LNCaP clone FGC (cell line): ENCODE measurements around the gene CMSS1.

Experiments
- DNase-seq: peaks from one replicate; pipeline ENCODE4 v3.0.0-alpha.2; 2011; ENCODE audit warnings: low read depth
- H3K4me3 ChIP-seq: 2 replicates; pipeline ENCODE4 v1.5.1; 2011; ENCODE audit warnings: mild to moderate bottlenecking, low read depth, low read length, control low read depth
- TF ChIP-seq, protein P1 (sequence below): IDR thresholded peaks from 2 replicates; pipeline ENCODE4 v1.5.1; 2012; ENCODE audit warnings: mild to moderate bottlenecking; ENCODE audit not compliant: control insufficient read depth, insufficient read depth; ENCODE audit errors: extremely low read depth

Gene CMSS1

GRCh38 chr3:100006570-100007271, 189.1 kb downstream of the CMSS1 start:
- peak; percentile 79 for DNase-seq
- TF ChIP-seq, protein P1, sequence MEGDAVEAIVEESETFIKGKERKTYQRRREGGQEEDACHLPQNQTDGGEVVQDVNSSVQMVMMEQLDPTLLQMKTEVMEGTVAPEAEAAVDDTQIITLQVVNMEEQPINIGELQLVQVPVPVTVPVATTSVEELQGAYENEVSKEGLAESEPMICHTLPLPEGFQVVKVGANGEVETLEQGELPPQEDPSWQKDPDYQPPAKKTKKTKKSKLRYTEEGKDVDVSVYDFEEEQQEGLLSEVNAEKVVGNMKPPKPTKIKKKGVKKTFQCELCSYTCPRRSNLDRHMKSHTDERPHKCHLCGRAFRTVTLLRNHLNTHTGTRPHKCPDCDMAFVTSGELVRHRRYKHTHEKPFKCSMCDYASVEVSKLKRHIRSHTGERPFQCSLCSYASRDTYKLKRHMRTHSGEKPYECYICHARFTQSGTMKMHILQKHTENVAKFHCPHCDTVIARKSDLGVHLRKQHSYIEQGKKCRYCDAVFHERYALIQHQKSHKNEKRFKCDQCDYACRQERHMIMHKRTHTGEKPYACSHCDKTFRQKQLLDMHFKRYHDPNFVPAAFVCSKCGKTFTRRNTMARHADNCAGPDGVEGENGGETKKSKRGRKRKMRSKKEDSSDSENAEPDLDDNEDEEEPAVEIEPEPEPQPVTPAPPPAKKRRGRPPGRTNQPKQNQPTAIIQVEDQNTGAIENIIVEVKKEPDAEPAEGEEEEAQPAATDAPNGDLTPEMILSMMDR = no peak
- H3K4me3 ChIP-seq = no peak overlapping the region

GRCh38 chr3:100007313-100007712, 189.7 kb downstream of the CMSS1 start:
- no peak overlapping the region for H3K4me3 ChIP-seq
- DNase-seq = no peak
- TF ChIP-seq, protein P1 = no peak

DNA sequence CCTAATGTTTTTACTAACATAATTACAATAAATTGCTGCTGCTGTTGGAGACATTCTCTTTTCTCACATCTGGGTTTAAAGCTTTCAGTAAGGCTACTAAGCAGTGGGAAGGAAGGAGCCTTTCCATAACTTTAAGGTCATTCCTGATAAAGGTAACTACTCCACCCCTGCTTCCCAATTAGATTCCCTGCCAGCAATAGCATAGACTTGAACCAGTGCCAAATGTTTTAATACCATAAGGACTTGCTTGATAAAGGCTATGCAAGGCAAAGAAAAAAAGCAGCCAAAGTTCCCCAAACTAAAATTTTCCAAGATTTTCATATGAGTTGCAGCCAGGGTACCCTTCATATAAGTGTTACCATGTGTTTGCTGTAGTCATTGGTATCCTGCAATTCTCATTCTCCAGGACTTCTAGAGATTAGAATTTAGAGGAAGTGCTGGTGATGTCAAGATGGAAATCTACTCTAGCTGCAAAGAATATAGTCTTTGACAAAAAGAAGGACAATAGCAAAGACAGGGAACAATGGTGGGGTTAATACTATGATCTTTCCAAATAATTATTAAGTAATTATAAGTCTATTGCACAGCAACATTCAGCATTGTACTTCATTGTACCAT, 190.5 kb downstream of the CMSS1 start:
- no peak overlapping the region for H3K4me3 ChIP-seq
- DNase-seq = no peak
- TF ChIP-seq, protein P1 = no peak

- H3K4me3 ChIP-seq = no peak overlapping the region
- TF ChIP-seq, protein P1 = no peak
- DNase-seq = no peak
These were observed 191.8 kb downstream of the CMSS1 start for GRCh38 chr3:100009276-100010086.

DNA sequence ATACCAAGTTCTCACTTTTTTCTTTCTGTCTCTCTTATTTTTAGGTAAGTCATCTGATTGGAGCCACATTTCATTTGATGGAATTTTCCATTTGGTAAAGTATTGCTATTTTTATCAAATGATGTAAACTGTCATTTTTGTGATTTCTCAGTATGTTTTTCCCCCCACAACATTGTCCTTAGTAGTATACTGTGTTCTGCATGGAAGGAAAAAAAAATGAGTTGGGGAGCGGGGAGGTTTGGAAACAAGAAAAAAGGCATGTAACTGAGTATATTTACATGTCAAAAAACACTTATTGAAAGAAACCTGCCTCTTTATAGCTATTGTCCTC, 192.4 kb downstream of the CMSS1 start:
- no peak overlapping the region for H3K4me3 ChIP-seq
- no peak for DNase-seq
- TF ChIP-seq, protein P1 = no peak

DNA sequence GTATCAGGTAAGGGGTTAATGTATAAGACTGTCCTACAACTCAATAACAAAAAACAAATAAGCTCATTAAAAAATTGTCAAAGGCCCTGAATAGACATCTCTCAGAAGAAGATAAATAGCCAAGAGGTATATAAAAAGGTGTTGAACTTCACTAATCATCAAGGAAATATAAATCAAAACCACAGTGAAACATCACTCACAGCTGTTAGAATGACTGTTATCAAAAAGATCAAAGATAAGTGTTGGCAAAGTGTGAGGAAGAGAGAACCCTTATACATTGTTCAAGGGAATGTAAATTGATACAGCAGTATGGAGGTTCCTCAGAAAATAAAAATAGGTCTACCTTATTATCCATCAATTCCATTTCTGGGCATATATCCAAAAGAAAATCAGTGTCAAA, 201.1 kb downstream of the CMSS1 start:
- H3K4me3 ChIP-seq = no peak overlapping the region
- DNase-seq = no peak
- TF ChIP-seq, protein P1 = no peak

GRCh38 chr3:100019719-100020118, 202.1 kb downstream of the CMSS1 start:
- no peak for DNase-seq
- TF ChIP-seq, protein P1 = no peak
- no peak overlapping the region for H3K4me3 ChIP-seq
